Esophagus squamous epithelium (tissue), 5 donors: ENCODE results near the gene PKD2L1. TPM values are rescaled to one million over a fixed set of nuclear protein-coding genes. Genes with fewer than 3 reads are reported as not detected.
A peak's percentile ranks its signal among the peaks of the same experiment; 100 is the strongest.
"Not testable (repeated sequence)": the region's sequence is repeated elsewhere in the genome, so short reads cannot be mapped to it uniquely, and the experiment has no call there.

Experiments
- DNase-seq: peaks from one replicate; lab custom pipeline; 2025; lab: John Stamatoyannopoulos, UW
- H3K27ac ChIP-seq, 4 donors: fragments of 200-600 bp; sonication (generic); one replicate each; pipeline ENCODE4 v1.5.1; 2016 to 2019; ENCODE audit warnings: mild to moderate bottlenecking in 1 of 4
- H3K27me3 ChIP-seq, 4 donors: fragments of 200-600 bp; sonication (generic); 1 replicate in 3 of 4; 2 replicates in 1 of 4; pipeline versions ENCODE4 v1.5.1 to v1.6.0; 2017 to 2021; ENCODE audit warnings: antibody characterized with exemption in 1 of 4
- H3K36me3 ChIP-seq, 3 donors: fragments of 200-600 bp; sonication (generic); one replicate each; pipeline ENCODE4 v1.5.1; 2016 to 2019
- H3K4me1 ChIP-seq, 3 donors: fragments of 200-600 bp; sonication (generic); one replicate each; pipeline ENCODE4 v1.5.1; 2017 to 2019
- H3K4me3 ChIP-seq, 4 donors: fragments of 200-600 bp; sonication (generic); 1 replicate in 3 of 4; 2 replicates in 1 of 4; pipeline ENCODE4 v1.5.1; 2016 to 2019; ENCODE audit warnings: mild to moderate bottlenecking in 2 of 4, moderate library complexity in 1 of 4
- H3K9me3 ChIP-seq, 3 donors: fragments of 200-600 bp; sonication (generic); one replicate each; pipeline ENCODE4 v1.5.1; 2016 to 2019
- CTCF ChIP-seq, 6 experiments: fragments of 450-650 bp in 4 of 6; fragments of 200-600 bp in 2 of 6; sonication (generic) in 2 of 6; IDR thresholded peaks; one replicate each; pipeline ENCODE4 v1.5.1; 2016 to 2019; ENCODE audit warnings: antibody characterized with exemption in 6 of 6, mild to moderate bottlenecking in 4 of 6, moderate library complexity in 4 of 6
- POLR2A ChIP-seq, 4 donors: fragments of 450-650 bp; IDR thresholded peaks; one replicate each; pipeline ENCODE4 v1.6.1; 2017; ENCODE audit warnings: antibody characterized with exemption in 4 of 4, mild to moderate bottlenecking in 4 of 4, moderate library complexity in 3 of 4
- WGBS, 2 donors: methylation state at CpG; one replicate each; pipeline ENCODE4 v1.1.5; 2018; 5-methylcytosine and 5-hydroxymethylcytosine counted together
- intact Hi-C: fragments of 100-400 bp; cut with DNase I; formaldehyde crosslinking; loops from one replicate; pipeline ENCODE4 v1.15.0; 2022
- total RNA-seq, 4 donors: library from RNA; depleted of rRNA; stranded (reverse); fragments of >200 nt; gene quantifications; one replicate each; pipeline ENCODE4 v1.1.0, GENCODE V29; 2016
- donor health status: DM: yes; HTN: yes; CAD: no.

Gene PKD2L1
- total RNA-seq, 4 donors from 2014 or later, result not detected

GRCh38 chr10:100291356-100291755 lies 38.7 kb downstream of the PKD2L1 start:
- no peak for DNase-seq
- H3K27me3 ChIP-seq, result peaks cover 0 to 23% (median 0%) of the 10 kb centered on the region in 4 donors
- intact Hi-C loops, result no loop called here
- H3K4me3 ChIP-seq, result no peak overlapping the region
- TF ChIP-seq POLR2A (IDR thresholded peaks at IDR 0.05) (no peak), CTCF (IDR thresholded peaks at IDR 0.05) (no peak)
- H3K9me3 ChIP-seq, result no peaks in the 10 kb centered on the region
- peak overlapping the region in 1 of 4 donors; percentile 14 for H3K27ac ChIP-seq
- peaks cover 0 to 14% (median 8%) of the 10 kb centered on the region in 3 donors for H3K4me1 ChIP-seq
- H3K36me3 ChIP-seq, result no peaks in the 10 kb centered on the region
- WGBS, 2 donors, result 64 to 73% methylated on average over 2 to 3 of the region's 3 CpGs

GRCh38 chr10:100289641-100290040 lies 40.4 kb downstream of the PKD2L1 start:
- WGBS, 2 donors, result 50 to 88% methylated on average over 1 to 2 of the region's 2 CpGs
- peaks cover 0 to 3% (median 0%) of the 10 kb centered on the region in 3 donors for H3K36me3 ChIP-seq
- H3K9me3 ChIP-seq, result no peaks in the 10 kb centered on the region
- H3K4me3 ChIP-seq, result no peak overlapping the region
- no peak for DNase-seq
- TF ChIP-seq POLR2A (IDR thresholded peaks at IDR 0.05) (no peak), CTCF (IDR thresholded peaks at IDR 0.05) (no peak)
- H3K4me1 ChIP-seq, result peaks cover 5 to 28% (median 20%) of the 10 kb centered on the region in 3 donors
- intact Hi-C loops, result no loop called here
- peaks cover 0 to 14% (median 0%) of the 10 kb centered on the region in 4 donors for H3K27me3 ChIP-seq
- H3K27ac ChIP-seq, result no peak overlapping the region

GRCh38 chr10:100288196-100288595 lies 41.8 kb downstream of the PKD2L1 start:
- H3K4me1 ChIP-seq, result peaks cover 5 to 42% (median 32%) of the 10 kb centered on the region in 3 donors
- peaks cover 3 to 18% (median 7%) of the 10 kb centered on the region in 3 donors for H3K36me3 ChIP-seq
- H3K27ac ChIP-seq, result no peak overlapping the region
- WGBS, 2 donors, result 72 to 80% methylated on average over 5 of the region's 5 CpGs
- no peaks in the 10 kb centered on the region for H3K9me3 ChIP-seq
- TF ChIP-seq POLR2A (IDR thresholded peaks at IDR 0.05) (no peak), CTCF (IDR thresholded peaks at IDR 0.05) (no peak)
- peaks cover 0 to 4% (median 0%) of the 10 kb centered on the region in 4 donors for H3K27me3 ChIP-seq
- intact Hi-C loops, result no loop called here
- DNase-seq, result no peak
- no peak overlapping the region for H3K4me3 ChIP-seq

- Histone ChIP-seq H3K27me3 (peaks cover 0 to under 1% (median 0%) of the 10 kb centered on the region in 4 donors), H3K27ac (peak overlapping the region in 2 of 4 donors; percentile 94 to 98), H3K4me1 (peaks cover 5 to 47% (median 32%) of the 10 kb centered on the region in 3 donors), H3K36me3 (peaks cover 3 to 22% (median 12%) of the 10 kb centered on the region in 3 donors), H3K4me3 (no peak overlapping the region), H3K9me3 (no peaks in the 10 kb centered on the region)
- DNase-seq, result no peak
- WGBS, 2 donors, result 40 to 68% methylated on average over 6 of the region's 6 CpGs
- TF ChIP-seq POLR2A (IDR thresholded peaks at IDR 0.05) (no peak), CTCF (IDR thresholded peaks at IDR 0.05) (no peak)
- intact Hi-C loops, result no loop called here
Observed at GRCh38 chr10:100287756-100288155, 42.3 kb downstream of the PKD2L1 start.

- H3K4me3 ChIP-seq, result peak within 1 kb of the TSS; percentile 86 to 98 (median 88)
- peak; percentile 26 for DNase-seq
- H3K36me3 ChIP-seq, result peaks cover 3 to 34% (median 17%) of the 10 kb centered on the region in 3 donors
- H3K9me3 ChIP-seq, result no peaks in the 10 kb centered on the region
- TF ChIP-seq POLR2A (IDR thresholded peaks at IDR 0.05) (peak in 3 of 4 donors; percentile 42 to 88 (median 69)), CTCF (IDR thresholded peaks at IDR 0.05) (no peak)
- peak within 1 kb of the TSS; percentile 94 to 98 (median 97) for H3K27ac ChIP-seq
- WGBS, 2 donors, result 1% methylated on average over 30 to 40 of the region's 63 CpGs
- intact Hi-C loops, result no loop called here
- no peaks in the 10 kb centered on the region for H3K27me3 ChIP-seq
- peaks cover 5 to 52% (median 32%) of the 10 kb centered on the region in 3 donors for H3K4me1 ChIP-seq
Observed at GRCh38 chr10:100286051-100287033, 43.7 kb downstream of the PKD2L1 start, which contains the start of gene BLOC1S2. Gene BLOC1S2 (minus strand): TSS chr10:100286680. CDS start chr10:100286659, 21 bp downstream.

- 75 to 78% methylated on average over 12 of the region's 12 CpGs for WGBS, 2 donors
- DNase-seq, H3K27me3 ChIP-seq, intact Hi-C loops, H3K9me3 ChIP-seq: not testable (repeated sequence)
- Histone ChIP-seq H3K36me3 (peaks cover 3 to 44% (median 22%) of the 10 kb centered on the region in 3 donors), H3K4me1 (peaks cover 5 to 52% (median 32%) of the 10 kb centered on the region in 3 donors), H3K4me3 (peak overlapping the region in 3 of 4 donors; percentile 86 to 98 (median 91)), H3K27ac (peak overlapping the region; percentile 94 to 98 (median 97))
Observed at GRCh38 chr10:100285326-100285725, 44.7 kb downstream of the PKD2L1 start.
